Hepatocyte (in vitro differentiated cells): ENCODE data around the gene PPP4R3B.

ENCODE experiments used
- CTCF ChIP-seq: fragments of 200-600 bp; sonication (generic); IDR thresholded peaks from 2 replicates; pipeline ENCODE4 v1.5.1; 2016; ENCODE audit warnings: antibody characterized with exemption, mild to moderate bottlenecking; ENCODE audit not compliant: poor library complexity
- EZH2phosphoT487 ChIP-seq: fragments of 200-600 bp; sonication (generic); IDR thresholded peaks from one replicate; pipeline ENCODE4 v1.6.1; 2018; ENCODE audit warnings: antibody characterized with exemption, mild to moderate bottlenecking, low read depth, moderate library complexity; ENCODE audit not compliant: unreplicated experiment, severe bottlenecking

- TF ChIP-seq CTCF (no peak), EZH2phosphoT487 (no peak)
These were observed 528 bp upstream of the PPP4R3B start for GRCh38 chr2:55618025-55618274.
